ENCODE results near the gene MSMO1. TPM values are rescaled to one million over a fixed set of nuclear protein-coding genes. Genes with fewer than 3 reads are reported as not detected.
"Not testable (repeated sequence)": the region's sequence is repeated elsewhere in the genome, so short reads cannot be mapped to it uniquely, and the experiment has no call there.

Gene MSMO1
- polyA plus RNA-seq, 1 donor (not counting 4 experiments of a cell fraction or from before 2014, with no cell fraction given): 541 TPM

GRCh38 chr4:165335163-165335703 is 7.8 kb downstream of the MSMO1 start:
- H3K9me1 ChIP-seq (ENCODE audit: control insufficient read depth, extremely low read depth, insufficient read depth, low read length): no peaks in the 10 kb centered on the region
- dilution Hi-C loops (cut with MboI; ENCODE audit: extremely low pct_ligation_motif_present, low sequenced_read_pairs): loop anchor here (25.0 kb wide), 1 partner anchor 127 kb away; no protein-coding TSS in a partner anchor
- FAIRE-seq (peak; percentile 48), DNase-seq (ENCODE audit: low read depth, low spot score) (no peak)
- peaks cover 53% of the 10 kb centered on the region for H4K20me1 ChIP-seq (ENCODE audit: control insufficient read depth, extremely low read depth, insufficient read depth, low read length)
- TF ChIP-seq, protein P1, sequence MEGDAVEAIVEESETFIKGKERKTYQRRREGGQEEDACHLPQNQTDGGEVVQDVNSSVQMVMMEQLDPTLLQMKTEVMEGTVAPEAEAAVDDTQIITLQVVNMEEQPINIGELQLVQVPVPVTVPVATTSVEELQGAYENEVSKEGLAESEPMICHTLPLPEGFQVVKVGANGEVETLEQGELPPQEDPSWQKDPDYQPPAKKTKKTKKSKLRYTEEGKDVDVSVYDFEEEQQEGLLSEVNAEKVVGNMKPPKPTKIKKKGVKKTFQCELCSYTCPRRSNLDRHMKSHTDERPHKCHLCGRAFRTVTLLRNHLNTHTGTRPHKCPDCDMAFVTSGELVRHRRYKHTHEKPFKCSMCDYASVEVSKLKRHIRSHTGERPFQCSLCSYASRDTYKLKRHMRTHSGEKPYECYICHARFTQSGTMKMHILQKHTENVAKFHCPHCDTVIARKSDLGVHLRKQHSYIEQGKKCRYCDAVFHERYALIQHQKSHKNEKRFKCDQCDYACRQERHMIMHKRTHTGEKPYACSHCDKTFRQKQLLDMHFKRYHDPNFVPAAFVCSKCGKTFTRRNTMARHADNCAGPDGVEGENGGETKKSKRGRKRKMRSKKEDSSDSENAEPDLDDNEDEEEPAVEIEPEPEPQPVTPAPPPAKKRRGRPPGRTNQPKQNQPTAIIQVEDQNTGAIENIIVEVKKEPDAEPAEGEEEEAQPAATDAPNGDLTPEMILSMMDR (optimal IDR thresholded peaks at IDR 0.05 in 1 of 3, IDR thresholded peaks at IDR 0.05 in 1 of 3, conservative IDR thresholded peaks at IDR 0.05 in 1 of 3; ENCODE audit: extremely low read depth in 1 of 3, insufficient read depth in 2 of 3, low read length in 3 of 3): no peak
- no peak for TF ChIP-seq EZH2 (IDR thresholded peaks at IDR 0.05; ENCODE audit: low read length)
- no peak overlapping the region for H3K9ac ChIP-seq (ENCODE audit: control insufficient read depth, extremely low read depth, insufficient read depth, low read length)
- H3K4me3 ChIP-seq (ENCODE audit: control insufficient read depth in 2 of 3, extremely low read depth in 1 of 3, insufficient read depth in 2 of 3, low read depth in 1 of 3, low read length in 3 of 3): no peak overlapping the region
- H3K4me1 ChIP-seq (ENCODE audit: control insufficient read depth, extremely low read depth, insufficient read depth, low read length): peaks cover 19% of the 10 kb centered on the region
- no peak overlapping the region for H2AFZ ChIP-seq (ENCODE audit: control insufficient read depth, low read length)
- H3K4me2 ChIP-seq (ENCODE audit: control insufficient read depth, extremely low read depth, insufficient read depth, low read depth, low read length): no peak overlapping the region
- H3K9me3 ChIP-seq (ENCODE audit: control insufficient read depth, low read depth, low read length): no peaks in the 10 kb centered on the region
- H3K27ac ChIP-seq (ENCODE audit: control insufficient read depth, insufficient read depth, low read length): no peak overlapping the region
- no peaks in the 10 kb centered on the region for H3K27me3 ChIP-seq (ENCODE audit: control insufficient read depth, extremely low read depth, insufficient read depth, low read length)
- H3K79me2 ChIP-seq (ENCODE audit: control insufficient read depth, insufficient read depth, low read length): peaks cover 72% of the 10 kb centered on the region
- peaks cover 23 to 31% of the 10 kb centered on the region in 2 experiments for H3K36me3 ChIP-seq (ENCODE audit: control insufficient read depth in 2 of 2, extremely low read depth in 1 of 2, insufficient read depth in 2 of 2, low read length in 2 of 2)

DNA sequence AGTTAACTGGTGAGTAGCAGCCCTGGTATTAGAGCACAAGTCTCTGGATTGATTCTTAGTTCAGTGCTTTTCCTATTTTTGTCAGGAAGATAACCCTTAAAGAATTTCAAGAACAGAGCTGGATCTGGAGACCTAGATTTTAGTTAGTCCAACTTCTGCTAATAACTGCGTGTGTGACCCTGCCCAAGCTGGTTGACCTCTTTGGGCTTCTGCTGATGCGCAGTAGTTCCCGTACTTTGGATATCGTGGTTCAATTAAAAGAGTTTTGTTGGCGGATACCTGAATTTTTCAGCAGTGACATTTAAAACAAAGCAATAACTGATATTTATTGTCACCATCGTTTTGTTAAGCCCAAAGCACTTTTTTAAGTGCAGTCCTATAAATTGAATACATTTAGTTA is 9.3 kb downstream of the MSMO1 start:
- Histone ChIP-seq H4K20me1 (ENCODE audit: control insufficient read depth, extremely low read depth, insufficient read depth, low read length) (peaks cover 38% of the 10 kb centered on the region), H3K27me3 (ENCODE audit: control insufficient read depth, extremely low read depth, insufficient read depth, low read length) (no peaks in the 10 kb centered on the region), H3K4me3 (ENCODE audit: control insufficient read depth in 2 of 3, extremely low read depth in 1 of 3, insufficient read depth in 2 of 3, low read depth in 1 of 3, low read length in 3 of 3) (no peak overlapping the region), H3K4me1 (ENCODE audit: control insufficient read depth, extremely low read depth, insufficient read depth, low read length) (peaks cover 5% of the 10 kb centered on the region), H3K9me3 (ENCODE audit: control insufficient read depth, low read depth, low read length) (no peaks in the 10 kb centered on the region), H2AFZ (ENCODE audit: control insufficient read depth, low read length) (no peak overlapping the region), H3K9me1 (ENCODE audit: control insufficient read depth, extremely low read depth, insufficient read depth, low read length) (no peaks in the 10 kb centered on the region), H3K79me2 (ENCODE audit: control insufficient read depth, insufficient read depth, low read length) (peaks cover 57% of the 10 kb centered on the region), H3K4me2 (ENCODE audit: control insufficient read depth, extremely low read depth, insufficient read depth, low read depth, low read length) (no peak overlapping the region), H3K27ac (ENCODE audit: control insufficient read depth, insufficient read depth, low read length) (no peak overlapping the region), H3K36me3 (ENCODE audit: control insufficient read depth in 2 of 2, extremely low read depth in 1 of 2, insufficient read depth in 2 of 2, low read length in 2 of 2) (peaks cover 23 to 24% of the 10 kb centered on the region in 2 experiments), H3K9ac (ENCODE audit: control insufficient read depth, extremely low read depth, insufficient read depth, low read length) (no peak overlapping the region)
- peak; percentile 67 for FAIRE-seq
- TF ChIP-seq EZH2 (IDR thresholded peaks at IDR 0.05; ENCODE audit: low read length): no peak
- TF ChIP-seq, protein P1 (optimal IDR thresholded peaks at IDR 0.05 in 1 of 3, IDR thresholded peaks at IDR 0.05 in 1 of 3, conservative IDR thresholded peaks at IDR 0.05 in 1 of 3; ENCODE audit: extremely low read depth in 1 of 3, insufficient read depth in 2 of 3, low read length in 3 of 3): no peak
- dilution Hi-C loops (cut with MboI; ENCODE audit: extremely low pct_ligation_motif_present, low sequenced_read_pairs): loop anchor here (25.0 kb wide), 1 partner anchor 126 kb away; no protein-coding TSS in a partner anchor
- DNase-seq (ENCODE audit: low read depth, low spot score): no peak

DNA sequence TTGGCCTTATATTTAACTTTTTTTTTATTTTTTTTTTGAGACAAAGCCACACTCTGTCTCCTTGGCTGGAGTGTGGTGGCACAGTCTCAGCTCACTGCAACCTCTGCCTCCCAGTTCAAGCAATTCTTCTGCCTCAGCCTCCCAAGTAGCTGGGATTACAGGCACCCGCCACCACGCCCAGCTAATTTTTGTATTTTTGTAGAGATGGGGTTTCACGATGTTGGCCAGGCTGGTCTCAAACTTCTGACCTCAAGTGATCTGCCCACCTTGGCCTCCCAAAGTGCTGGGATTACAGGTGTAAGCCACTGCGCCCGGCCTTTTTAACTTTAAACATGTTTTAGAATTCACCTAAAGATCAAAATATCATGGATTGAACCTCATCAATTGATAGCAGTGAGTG is 14.9 kb downstream of the MSMO1 start:
- H3K4me1 ChIP-seq (ENCODE audit: control insufficient read depth, extremely low read depth, insufficient read depth, low read length); DNase-seq (ENCODE audit: low read depth, low spot score); H3K27ac ChIP-seq (ENCODE audit: control insufficient read depth, insufficient read depth, low read length); H3K9me3 ChIP-seq (ENCODE audit: control insufficient read depth, low read depth, low read length); H3K4me2 ChIP-seq (ENCODE audit: control insufficient read depth, extremely low read depth, insufficient read depth, low read depth, low read length); H3K9ac ChIP-seq (ENCODE audit: control insufficient read depth, extremely low read depth, insufficient read depth, low read length); H3K4me3 ChIP-seq (ENCODE audit: control insufficient read depth in 2 of 3, extremely low read depth in 1 of 3, insufficient read depth in 2 of 3, low read depth in 1 of 3, low read length in 3 of 3); H3K36me3 ChIP-seq (ENCODE audit: control insufficient read depth in 2 of 2, extremely low read depth in 1 of 2, insufficient read depth in 2 of 2, low read length in 2 of 2); FAIRE-seq; H3K79me2 ChIP-seq (ENCODE audit: control insufficient read depth, insufficient read depth, low read length); H4K20me1 ChIP-seq (ENCODE audit: control insufficient read depth, extremely low read depth, insufficient read depth, low read length); H3K9me1 ChIP-seq (ENCODE audit: control insufficient read depth, extremely low read depth, insufficient read depth, low read length); H3K27me3 ChIP-seq (ENCODE audit: control insufficient read depth, extremely low read depth, insufficient read depth, low read length); H2AFZ ChIP-seq (ENCODE audit: control insufficient read depth, low read length): not testable (repeated sequence)
- dilution Hi-C loops (cut with MboI; ENCODE audit: extremely low pct_ligation_motif_present, low sequenced_read_pairs): loop anchor here (25.0 kb wide), 1 partner anchor 120 kb away; no protein-coding TSS in a partner anchor
